ENCODE results near the gene ZNF660.

ZNF660 gene

DNA sequence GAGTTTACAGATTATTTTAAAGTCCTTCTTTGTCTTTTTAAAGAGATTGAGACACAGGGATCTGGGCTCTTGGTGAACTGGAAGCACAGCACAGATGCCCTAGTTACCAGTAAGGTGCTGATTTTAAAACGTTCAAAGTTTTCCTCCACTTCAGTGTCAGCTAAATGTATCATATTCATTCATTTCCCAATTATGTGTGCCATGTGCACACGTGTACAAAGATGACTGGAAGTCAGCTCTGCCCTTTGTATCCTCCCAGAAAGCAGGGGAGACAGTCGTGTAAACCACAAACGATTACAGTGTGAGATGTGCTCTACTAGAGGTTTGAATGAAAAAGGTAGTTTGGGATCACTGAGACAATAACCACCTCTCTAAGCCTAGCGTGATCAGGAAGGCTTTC is 29.0 kb upstream of the ZNF660 start:
- H3K27ac ChIP-seq (ENCODE audit: low read length): no peak overlapping the region
- no peaks in the 10 kb centered on the region for H3K9me3 ChIP-seq (ENCODE audit: insufficient read depth, low read length)
- TF ChIP-seq, protein P1, sequence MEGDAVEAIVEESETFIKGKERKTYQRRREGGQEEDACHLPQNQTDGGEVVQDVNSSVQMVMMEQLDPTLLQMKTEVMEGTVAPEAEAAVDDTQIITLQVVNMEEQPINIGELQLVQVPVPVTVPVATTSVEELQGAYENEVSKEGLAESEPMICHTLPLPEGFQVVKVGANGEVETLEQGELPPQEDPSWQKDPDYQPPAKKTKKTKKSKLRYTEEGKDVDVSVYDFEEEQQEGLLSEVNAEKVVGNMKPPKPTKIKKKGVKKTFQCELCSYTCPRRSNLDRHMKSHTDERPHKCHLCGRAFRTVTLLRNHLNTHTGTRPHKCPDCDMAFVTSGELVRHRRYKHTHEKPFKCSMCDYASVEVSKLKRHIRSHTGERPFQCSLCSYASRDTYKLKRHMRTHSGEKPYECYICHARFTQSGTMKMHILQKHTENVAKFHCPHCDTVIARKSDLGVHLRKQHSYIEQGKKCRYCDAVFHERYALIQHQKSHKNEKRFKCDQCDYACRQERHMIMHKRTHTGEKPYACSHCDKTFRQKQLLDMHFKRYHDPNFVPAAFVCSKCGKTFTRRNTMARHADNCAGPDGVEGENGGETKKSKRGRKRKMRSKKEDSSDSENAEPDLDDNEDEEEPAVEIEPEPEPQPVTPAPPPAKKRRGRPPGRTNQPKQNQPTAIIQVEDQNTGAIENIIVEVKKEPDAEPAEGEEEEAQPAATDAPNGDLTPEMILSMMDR (IDR thresholded peaks at IDR 0.05; ENCODE audit: low read depth, low read length): no peak
- no peak for TF ChIP-seq EZH2phosphoT487 (IDR thresholded peaks at IDR 0.05; ENCODE audit: low read depth)
- H3K27me3 ChIP-seq (ENCODE audit: low read depth, low read length): no peaks in the 10 kb centered on the region
- no peaks in the 10 kb centered on the region for H3K79me2 ChIP-seq (ENCODE audit: low read length)
- H2AFZ ChIP-seq (ENCODE audit: low read depth, low read length): no peak overlapping the region
- no peaks in the 10 kb centered on the region for H3K4me1 ChIP-seq (ENCODE audit: low read length)
- H4K20me1 ChIP-seq (ENCODE audit: insufficient read depth, low read length): no peaks in the 10 kb centered on the region
- H3K4me2 ChIP-seq (ENCODE audit: low read length): no peak overlapping the region
- H3K36me3 ChIP-seq (replicated peaks; ENCODE audit: low read depth, low read length): no peaks in the 10 kb centered on the region
- no peak overlapping the region for H3K4me3 ChIP-seq (ENCODE audit: low read length)
- no peak overlapping the region for H3K9ac ChIP-seq (ENCODE audit: low read length)

DNA sequence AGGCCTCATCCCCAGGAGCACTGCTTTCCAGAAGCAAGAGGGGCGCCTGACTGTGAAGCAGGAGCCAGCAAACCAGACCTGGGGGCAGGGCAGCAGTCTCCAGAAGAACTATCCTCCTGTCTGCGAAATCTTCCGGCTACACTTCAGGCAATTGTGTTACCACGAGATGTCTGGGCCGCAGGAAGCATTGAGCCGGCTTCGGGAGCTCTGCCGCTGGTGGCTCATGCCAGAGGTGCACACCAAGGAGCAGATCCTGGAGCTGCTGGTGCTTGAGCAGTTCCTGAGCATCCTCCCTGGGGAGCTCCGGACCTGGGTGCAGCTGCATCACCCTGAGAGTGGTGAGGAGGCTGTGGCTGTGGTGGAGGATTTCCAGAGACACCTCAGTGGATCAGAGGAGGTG is 27.7 kb upstream of the ZNF660 start:
- no peaks in the 10 kb centered on the region for H3K27me3 ChIP-seq (ENCODE audit: low read depth, low read length)
- H3K4me2 ChIP-seq (ENCODE audit: low read length): no peak overlapping the region
- H3K4me1 ChIP-seq (ENCODE audit: low read length): no peaks in the 10 kb centered on the region
- TF ChIP-seq EZH2phosphoT487 (IDR thresholded peaks at IDR 0.05; ENCODE audit: low read depth): no peak
- TF ChIP-seq, protein P1 (IDR thresholded peaks at IDR 0.05; ENCODE audit: low read depth, low read length): no peak
- no peaks in the 10 kb centered on the region for H3K79me2 ChIP-seq (ENCODE audit: low read length)
- no peaks in the 10 kb centered on the region for H3K36me3 ChIP-seq (replicated peaks; ENCODE audit: low read depth, low read length)
- no peak overlapping the region for H3K27ac ChIP-seq (ENCODE audit: low read length)
- H3K4me3 ChIP-seq (ENCODE audit: low read length): no peak overlapping the region
- no peak overlapping the region for H3K9ac ChIP-seq (ENCODE audit: low read length)
- no peak overlapping the region for H2AFZ ChIP-seq (ENCODE audit: low read depth, low read length)
- H3K9me3 ChIP-seq (ENCODE audit: insufficient read depth, low read length): peaks cover 4% of the 10 kb centered on the region; the same call in 1 of the 2 replicates
- no peaks in the 10 kb centered on the region for H4K20me1 ChIP-seq (ENCODE audit: insufficient read depth, low read length)

DNA sequence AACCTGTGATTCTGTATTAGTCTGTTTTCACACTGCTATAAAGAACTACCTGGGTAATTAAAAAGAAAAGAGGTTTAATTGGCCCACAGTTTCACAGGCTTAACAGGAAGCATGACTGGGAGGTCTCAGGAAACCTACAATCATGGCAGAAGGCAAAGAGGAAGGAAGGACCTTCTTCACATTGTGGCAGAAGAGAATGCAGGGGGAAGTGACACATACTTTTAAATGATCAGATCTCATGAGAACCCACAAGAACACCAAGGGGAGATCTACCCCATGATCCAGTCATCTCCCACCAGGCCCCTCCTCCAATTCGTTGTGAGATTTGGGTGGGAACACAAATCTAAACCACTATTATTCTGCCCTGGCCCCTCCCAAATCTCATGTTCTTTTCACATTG is 23.7 kb upstream of the ZNF660 start:
- Histone ChIP-seq H3K36me3 (replicated peaks; ENCODE audit: low read depth, low read length) (no peaks in the 10 kb centered on the region), H3K4me2 (ENCODE audit: low read length) (no peak overlapping the region), H3K4me1 (ENCODE audit: low read length) (no peaks in the 10 kb centered on the region), H4K20me1 (ENCODE audit: insufficient read depth, low read length) (no peaks in the 10 kb centered on the region), H3K27ac (ENCODE audit: low read length) (no peak overlapping the region), H3K9ac (ENCODE audit: low read length) (no peak overlapping the region), H3K9me3 (ENCODE audit: insufficient read depth, low read length) (peaks cover 8% of the 10 kb centered on the region; the same call in 1 of the 2 replicates), H3K79me2 (ENCODE audit: low read length) (no peaks in the 10 kb centered on the region), H3K4me3 (ENCODE audit: low read length) (no peak overlapping the region), H3K27me3 (ENCODE audit: low read depth, low read length) (no peaks in the 10 kb centered on the region), H2AFZ (ENCODE audit: low read depth, low read length) (no peak overlapping the region)
- no peak for TF ChIP-seq EZH2phosphoT487 (IDR thresholded peaks at IDR 0.05; ENCODE audit: low read depth)
- TF ChIP-seq, protein P1 (IDR thresholded peaks at IDR 0.05; ENCODE audit: low read depth, low read length): no peak

GRCh38 chr3:44562147-44562546 is 22.6 kb upstream of the ZNF660 start:
- no peaks in the 10 kb centered on the region for H3K4me1 ChIP-seq (ENCODE audit: low read length)
- H3K79me2 ChIP-seq (ENCODE audit: low read length): no peaks in the 10 kb centered on the region
- H2AFZ ChIP-seq (ENCODE audit: low read depth, low read length): no peak overlapping the region
- no peak overlapping the region for H3K9ac ChIP-seq (ENCODE audit: low read length)
- H4K20me1 ChIP-seq (ENCODE audit: insufficient read depth, low read length): no peaks in the 10 kb centered on the region
- no peaks in the 10 kb centered on the region for H3K27me3 ChIP-seq (ENCODE audit: low read depth, low read length)
- H3K4me2 ChIP-seq (ENCODE audit: low read length): no peak overlapping the region
- no peak overlapping the region for H3K27ac ChIP-seq (ENCODE audit: low read length)
- TF ChIP-seq EZH2phosphoT487 (IDR thresholded peaks at IDR 0.05; ENCODE audit: low read depth): no peak
- TF ChIP-seq, protein P1 (IDR thresholded peaks at IDR 0.05; ENCODE audit: low read depth, low read length): no peak
- H3K4me3 ChIP-seq (ENCODE audit: low read length): no peak overlapping the region
- H3K9me3 ChIP-seq (ENCODE audit: insufficient read depth, low read length): peaks cover 8% of the 10 kb centered on the region; the same call in 1 of the 2 replicates
- no peaks in the 10 kb centered on the region for H3K36me3 ChIP-seq (replicated peaks; ENCODE audit: low read depth, low read length)
